Stimulated activated naive B cell treated with anti-CD40 and anti-IgM and Interleukin-4, amounts not matched to agents 10 μg/mL and 1 μg/mL and 100 μg/mL, for 72 hours (primary cell): Measurements from ENCODE around the gene MUC3A.

ENCODE experiments used
- ATAC-seq, 2 donors: fragments of 150-1000 bp; cut with Tn5 transposase; replicated peaks; 2 replicates each; pipeline ENCODE4 v1.10.0; 2021; ENCODE audit warnings: moderate library complexity in 1 of 2
- DNase-seq: peaks from one replicate; pipeline ENCODE4 v3.0.0; 2021
- H3K27ac Mint-ChIP-seq: one replicate; pipeline ENCODE4 v1.8.0; 2022; ENCODE audit warnings: mild to moderate bottlenecking, mixed read lengths
- H3K27me3 Mint-ChIP-seq, 2 donors: one replicate each; pipeline ENCODE4 v1.8.0; 2022; ENCODE audit warnings: mixed read lengths in 2 of 2
- H3K36me3 Mint-ChIP-seq, 2 donors: one replicate each; pipeline ENCODE4 v1.8.0; 2022; ENCODE audit warnings: mixed read lengths in 2 of 2, mild to moderate bottlenecking in 1 of 2
- H3K4me1 Mint-ChIP-seq, 2 donors: one replicate each; pipeline ENCODE4 v1.8.0; 2022; ENCODE audit warnings: mixed read lengths in 2 of 2, mild to moderate bottlenecking in 1 of 2
- H3K4me3 Mint-ChIP-seq, 2 donors: one replicate each; pipeline ENCODE4 v1.8.0; 2022; ENCODE audit warnings: mild to moderate bottlenecking in 2 of 2, mixed read lengths in 2 of 2, moderate library complexity in 1 of 2
- H3K9me3 Mint-ChIP-seq, 2 donors: one replicate each; pipeline ENCODE4 v1.8.0; 2022; ENCODE audit warnings: mixed read lengths in 2 of 2, mild to moderate bottlenecking in 1 of 2

The MUC3A gene

GRCh38 chr7:100959894-100960293, 10.6 kb downstream of the MUC3A start:
- Mint-ChIP-seq H3K9me3 (no peaks in the 10 kb centered on the region), H3K36me3 (no peaks in the 10 kb centered on the region), H3K27ac (no peak overlapping the region), H3K4me1 (no peaks in the 10 kb centered on the region), H3K27me3 (peaks cover 15 to 21% of the 10 kb centered on the region in 2 donors), H3K4me3 (no peak overlapping the region)
- ATAC-seq: no peak
- DNase-seq: no peak

- peaks cover 37 to 46% of the 10 kb centered on the region in 2 donors for H3K27me3 Mint-ChIP-seq
- H3K4me1 Mint-ChIP-seq: peaks cover 14 to 18% of the 10 kb centered on the region in 2 donors
- H3K9me3 Mint-ChIP-seq: no peaks in the 10 kb centered on the region
- DNase-seq (no peak), ATAC-seq (no peak)
- H3K4me3 Mint-ChIP-seq: no peak overlapping the region
- no peak overlapping the region for H3K27ac Mint-ChIP-seq
- no peaks in the 10 kb centered on the region for H3K36me3 Mint-ChIP-seq
These were observed 13.2 kb downstream of the MUC3A start for GRCh38 chr7:100962537-100962936.

DNA sequence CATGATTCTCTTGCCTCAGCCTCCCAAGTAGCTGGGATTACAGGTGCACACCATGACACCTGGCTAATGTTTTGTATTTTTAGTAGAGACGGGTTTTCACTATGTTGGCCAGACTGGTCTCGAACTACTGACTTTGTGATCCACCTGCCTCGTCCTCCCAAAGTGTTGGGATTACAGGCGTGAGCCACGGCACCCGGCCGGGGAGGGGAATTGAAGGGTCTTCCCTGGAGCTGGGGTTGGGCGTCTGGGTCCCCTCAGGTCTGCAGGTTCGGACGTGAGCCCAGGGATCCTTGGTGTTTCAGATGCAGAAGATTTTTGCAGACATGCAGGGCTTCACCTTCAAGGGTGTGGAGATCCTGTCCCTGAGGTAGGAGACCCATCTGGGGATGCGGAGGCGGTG, 14.1 kb downstream of the MUC3A start:
- H3K27me3 Mint-ChIP-seq: peaks cover 45 to 55% of the 10 kb centered on the region in 2 donors
- no peak overlapping the region for H3K27ac Mint-ChIP-seq
- ATAC-seq (no peak), DNase-seq (no peak)
- peaks cover 15 to 18% of the 10 kb centered on the region in 2 donors for H3K4me1 Mint-ChIP-seq
- H3K9me3 Mint-ChIP-seq: no peaks in the 10 kb centered on the region
- no peaks in the 10 kb centered on the region for H3K36me3 Mint-ChIP-seq
- no peak overlapping the region for H3K4me3 Mint-ChIP-seq

- Mint-ChIP-seq H3K4me1 (peaks cover 15 to 18% of the 10 kb centered on the region in 2 donors), H3K27me3 (peaks cover 50 to 59% of the 10 kb centered on the region in 2 donors), H3K36me3 (no peaks in the 10 kb centered on the region), H3K27ac (no peak overlapping the region), H3K4me3 (no peak overlapping the region), H3K9me3 (no peaks in the 10 kb centered on the region)
- no peak for DNase-seq
- ATAC-seq: no peak
These were observed 14.5 kb downstream of the MUC3A start for GRCh38 chr7:100963874-100964273.

DNA sequence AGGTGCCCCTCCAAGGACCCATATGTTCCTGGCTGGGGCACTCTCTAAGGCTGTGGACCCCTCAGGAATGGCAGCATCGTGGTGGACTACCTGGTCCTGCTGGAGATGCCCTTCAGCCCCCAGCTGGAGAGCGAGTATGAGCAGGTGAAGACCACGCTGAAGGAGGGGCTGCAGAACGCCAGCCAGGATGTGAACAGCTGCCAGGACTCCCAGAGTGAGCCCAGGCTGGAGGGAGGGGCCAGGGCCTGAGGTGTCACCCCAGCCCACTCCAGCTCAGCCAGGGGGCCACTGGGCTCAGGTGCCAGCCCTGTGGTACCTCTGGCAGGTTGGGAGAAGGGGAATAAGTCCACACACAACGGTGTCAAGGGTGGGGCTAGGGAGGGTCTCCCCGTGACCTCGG, 15.3 kb downstream of the MUC3A start:
- H3K4me1 Mint-ChIP-seq: peaks cover 15 to 18% of the 10 kb centered on the region in 2 donors
- peaks cover 58 to 67% of the 10 kb centered on the region in 2 donors for H3K27me3 Mint-ChIP-seq
- no peaks in the 10 kb centered on the region for H3K9me3 Mint-ChIP-seq
- no peak for ATAC-seq
- no peak overlapping the region for H3K4me3 Mint-ChIP-seq
- no peaks in the 10 kb centered on the region for H3K36me3 Mint-ChIP-seq
- H3K27ac Mint-ChIP-seq: no peak overlapping the region
- DNase-seq: no peak

- H3K36me3 Mint-ChIP-seq: no peaks in the 10 kb centered on the region
- ATAC-seq (no peak), DNase-seq (no peak)
- peaks cover 15 to 18% of the 10 kb centered on the region in 2 donors for H3K4me1 Mint-ChIP-seq
- H3K27me3 Mint-ChIP-seq: peaks cover 63 to 72% of the 10 kb centered on the region in 2 donors
- peak overlapping the region; percentile 70 to 74 for H3K4me3 Mint-ChIP-seq
- no peaks in the 10 kb centered on the region for H3K9me3 Mint-ChIP-seq
- no peak overlapping the region for H3K27ac Mint-ChIP-seq
These were observed 15.8 kb downstream of the MUC3A start for GRCh38 chr7:100965045-100965722.

GRCh38 chr7:100965723-100966541, 16.6 kb downstream of the MUC3A start:
- Mint-ChIP-seq H3K27ac (no peak overlapping the region), H3K4me3 (peak overlapping the region; percentile 70 to 74), H3K36me3 (no peaks in the 10 kb centered on the region), H3K4me1 (peaks cover 15 to 18% of the 10 kb centered on the region in 2 donors), H3K27me3 (peaks cover 66 to 75% of the 10 kb centered on the region in 2 donors), H3K9me3 (no peaks in the 10 kb centered on the region)
- DNase-seq: peak; percentile 67
- ATAC-seq: peak; percentile 85 to 86

DNA sequence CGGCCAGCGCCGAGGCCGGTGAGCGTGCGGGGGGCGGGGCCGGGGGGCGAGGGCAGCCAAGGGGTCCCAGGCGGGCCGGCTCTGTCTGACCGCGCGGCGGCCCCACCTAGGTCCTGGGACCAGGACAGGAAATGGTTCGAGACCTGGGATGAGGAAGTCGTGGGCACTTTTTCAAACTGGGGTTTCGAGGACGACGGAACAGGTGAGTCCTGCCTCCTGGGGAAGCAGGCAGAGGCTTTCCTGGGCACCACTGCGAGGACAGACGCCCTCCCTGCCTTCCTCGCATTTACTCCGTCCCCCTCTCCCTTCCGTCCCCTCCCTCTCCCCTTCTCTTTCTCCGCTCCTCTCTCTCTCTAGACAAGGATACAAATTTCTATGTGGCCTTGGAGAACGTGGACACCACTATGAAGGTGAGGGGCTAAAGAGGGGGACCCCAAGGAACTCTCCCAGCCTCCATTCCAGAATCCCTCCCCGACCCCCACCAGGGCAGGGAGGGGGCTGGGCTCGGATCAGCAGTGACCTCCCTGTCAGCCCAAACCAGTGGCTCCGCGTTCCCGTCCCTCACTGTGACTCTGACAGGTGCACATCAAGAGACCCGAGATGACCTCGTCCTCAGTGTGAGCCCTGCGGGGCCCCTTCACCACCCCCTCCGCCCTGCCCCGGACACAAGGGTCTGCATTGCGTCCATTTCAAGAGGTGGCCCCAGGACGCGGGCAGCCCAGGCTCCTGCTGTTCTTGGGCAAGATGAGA, 17.4 kb downstream of the MUC3A start:
- Mint-ChIP-seq H3K27ac (no peak overlapping the region), H3K36me3 (no peaks in the 10 kb centered on the region), H3K9me3 (no peaks in the 10 kb centered on the region), H3K27me3 (peaks cover 71 to 83% of the 10 kb centered on the region in 2 donors), H3K4me1 (peaks cover 15 to 18% of the 10 kb centered on the region in 2 donors), H3K4me3 (peak overlapping the region; percentile 11 to 59)
- ATAC-seq (peak; percentile 17 to 40), DNase-seq (no peak)

- H3K27ac Mint-ChIP-seq: no peak overlapping the region
- ATAC-seq (no peak), DNase-seq (no peak)
- H3K27me3 Mint-ChIP-seq: peaks cover 74 to 86% of the 10 kb centered on the region in 2 donors
- peak overlapping the region; percentile 2 to 6 for H3K4me3 Mint-ChIP-seq
- H3K36me3 Mint-ChIP-seq: no peaks in the 10 kb centered on the region
- peaks cover 15 to 18% of the 10 kb centered on the region in 2 donors for H3K4me1 Mint-ChIP-seq
- H3K9me3 Mint-ChIP-seq: no peaks in the 10 kb centered on the region
These were observed 18.0 kb downstream of the MUC3A start for GRCh38 chr7:100967292-100967863.

- Mint-ChIP-seq H3K27ac (no peak overlapping the region), H3K4me1 (peaks cover 15 to 18% of the 10 kb centered on the region in 2 donors), H3K4me3 (no peak overlapping the region), H3K9me3 (peaks cover 0 to 1% of the 10 kb centered on the region in 2 donors), H3K27me3 (peaks cover 73 to 83% of the 10 kb centered on the region in 2 donors), H3K36me3 (no peaks in the 10 kb centered on the region)
- no peak for DNase-seq
- no peak for ATAC-seq
These were observed 18.7 kb downstream of the MUC3A start for GRCh38 chr7:100968031-100968430.

- H3K36me3 Mint-ChIP-seq: no peaks in the 10 kb centered on the region
These were observed 19.3 kb downstream of the MUC3A start for GRCh38 chr7:100968650-100969049.

DNA sequence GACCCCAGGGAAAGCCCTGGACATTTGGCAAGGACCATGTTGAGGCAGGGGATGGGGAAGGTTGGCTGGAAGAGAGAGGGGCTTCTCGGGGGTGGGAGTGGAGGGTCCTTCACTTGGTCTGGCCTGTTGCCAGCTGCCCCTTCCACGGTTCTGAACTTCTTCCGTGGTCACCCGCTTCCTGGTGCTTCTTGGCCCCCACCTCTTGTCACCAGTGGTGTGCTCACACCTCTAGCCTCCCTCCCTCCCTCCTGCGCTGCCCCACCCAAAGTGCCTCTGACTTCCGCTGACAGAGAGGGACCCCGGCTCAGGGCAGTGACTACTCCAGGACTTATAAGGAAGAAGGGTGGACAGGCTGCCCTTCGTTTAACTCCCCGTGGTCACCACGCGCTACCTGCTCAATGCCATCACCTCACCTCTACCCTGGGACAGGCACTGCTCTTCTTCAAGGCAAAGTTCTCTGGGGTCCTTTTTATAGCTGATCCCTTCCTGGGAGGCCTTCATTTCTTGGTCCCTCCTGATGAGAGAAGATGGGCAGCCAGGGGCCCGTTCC, 19.8 kb downstream of the MUC3A start, which contains the start of gene MUC12:
TSS of gene MUC12 (plus strand) at position 500 of the 550 bp plus-strand sequence. CDS start 58 bp downstream, outside the sequence.
- Mint-ChIP-seq H3K27ac (no peak within 1 kb of the TSS), H3K4me3 (no peak within 1 kb of the TSS), H3K9me3 (peaks cover 3 to 4% of the 10 kb centered on the region in 2 donors), H3K4me1 (peaks cover 15 to 18% of the 10 kb centered on the region in 2 donors), H3K27me3 (peaks cover 68 to 79% of the 10 kb centered on the region in 2 donors), H3K36me3 (peaks cover 1 to 2% of the 10 kb centered on the region in 2 donors)
- ATAC-seq (no peak), DNase-seq (no peak)

More at GRCh38 chr7:100968650-100969049, 19.3 kb downstream of the MUC3A start:
- Mint-ChIP-seq H3K27me3 (peaks cover 69 to 80% of the 10 kb centered on the region in 2 donors), H3K4me1 (peaks cover 15 to 18% of the 10 kb centered on the region in 2 donors), H3K9me3 (peaks cover 0 to 2% of the 10 kb centered on the region in 2 donors), H3K4me3 (no peak overlapping the region), H3K27ac (no peak overlapping the region)
- DNase-seq (no peak), ATAC-seq (no peak)

DNA sequence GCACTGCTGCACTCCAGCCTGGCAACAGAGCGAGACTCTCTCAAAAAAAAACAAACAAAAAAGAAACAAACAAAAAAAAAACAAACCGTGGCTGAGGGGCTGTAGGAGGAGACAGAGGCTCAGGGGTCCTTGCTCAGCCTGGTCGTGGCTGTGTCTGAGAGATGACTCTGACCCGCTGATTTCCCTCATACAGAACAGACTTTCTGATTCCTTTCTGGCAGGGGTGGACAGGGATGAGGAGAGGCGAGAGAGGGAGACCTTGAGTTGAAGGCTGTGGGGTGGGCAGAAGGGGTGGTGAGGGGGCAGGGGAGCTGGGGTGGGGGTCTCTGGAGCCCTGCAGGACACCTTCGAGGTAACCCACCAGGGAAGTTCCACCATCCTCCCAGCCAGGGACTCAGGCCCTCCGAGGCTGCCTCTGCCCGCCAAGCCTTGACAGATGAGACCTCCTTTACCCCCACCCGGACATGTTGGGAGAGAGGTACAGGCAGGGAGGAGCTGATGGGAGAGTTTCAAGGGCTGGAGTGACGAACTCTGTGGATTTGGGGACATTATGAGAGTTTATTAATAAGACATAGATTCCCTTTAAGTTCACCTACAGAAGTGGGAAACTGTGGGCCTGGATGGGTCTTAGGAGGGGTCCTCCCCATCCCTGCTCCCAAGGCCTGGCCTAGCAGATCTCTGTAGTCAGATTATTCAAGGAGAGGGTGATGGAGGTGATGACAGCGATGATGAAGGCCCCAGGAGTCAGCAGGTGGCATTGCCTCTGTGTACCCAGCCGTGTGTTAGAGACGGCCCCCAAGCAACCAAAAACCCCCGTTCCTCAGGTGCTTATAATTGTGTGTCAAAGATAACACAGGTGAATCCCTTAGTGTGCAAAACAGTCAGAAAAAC, 22.0 kb downstream of the MUC3A start:
- ATAC-seq (peak in 1 of 2 donors; percentile 15), DNase-seq (no peak)
- Mint-ChIP-seq H3K4me1 (peaks cover 10% of the 10 kb centered on the region in 2 donors), H3K27ac (no peak overlapping the region), H3K27me3 (peaks cover 69 to 78% of the 10 kb centered on the region in 2 donors), H3K4me3 (no peak overlapping the region), H3K9me3 (peaks cover 5 to 8% of the 10 kb centered on the region in 2 donors), H3K36me3 (peaks cover 4% of the 10 kb centered on the region in 2 donors)
